NCI-H128 (cell line): ENCODE measurements around the gene GALNT12.
A peak's percentile ranks its signal among the peaks of the same experiment; 100 is the strongest.

Experiments
- DNase-seq: peaks from one replicate; lab custom pipeline; 2025; ENCODE audit not compliant: unreplicated experiment; lab: John Stamatoyannopoulos, UW

GALNT12 gene

GRCh38 chr9:98830554-98830953 lies 23.1 kb downstream of the GALNT12 start:
- DNase-seq, result no peak

GRCh38 chr9:98831696-98832095 lies 24.2 kb downstream of the GALNT12 start:
- DNase-seq, result no peak

- no peak for DNase-seq
Observed at GRCh38 chr9:98832768-98833089, 25.3 kb downstream of the GALNT12 start.

DNA sequence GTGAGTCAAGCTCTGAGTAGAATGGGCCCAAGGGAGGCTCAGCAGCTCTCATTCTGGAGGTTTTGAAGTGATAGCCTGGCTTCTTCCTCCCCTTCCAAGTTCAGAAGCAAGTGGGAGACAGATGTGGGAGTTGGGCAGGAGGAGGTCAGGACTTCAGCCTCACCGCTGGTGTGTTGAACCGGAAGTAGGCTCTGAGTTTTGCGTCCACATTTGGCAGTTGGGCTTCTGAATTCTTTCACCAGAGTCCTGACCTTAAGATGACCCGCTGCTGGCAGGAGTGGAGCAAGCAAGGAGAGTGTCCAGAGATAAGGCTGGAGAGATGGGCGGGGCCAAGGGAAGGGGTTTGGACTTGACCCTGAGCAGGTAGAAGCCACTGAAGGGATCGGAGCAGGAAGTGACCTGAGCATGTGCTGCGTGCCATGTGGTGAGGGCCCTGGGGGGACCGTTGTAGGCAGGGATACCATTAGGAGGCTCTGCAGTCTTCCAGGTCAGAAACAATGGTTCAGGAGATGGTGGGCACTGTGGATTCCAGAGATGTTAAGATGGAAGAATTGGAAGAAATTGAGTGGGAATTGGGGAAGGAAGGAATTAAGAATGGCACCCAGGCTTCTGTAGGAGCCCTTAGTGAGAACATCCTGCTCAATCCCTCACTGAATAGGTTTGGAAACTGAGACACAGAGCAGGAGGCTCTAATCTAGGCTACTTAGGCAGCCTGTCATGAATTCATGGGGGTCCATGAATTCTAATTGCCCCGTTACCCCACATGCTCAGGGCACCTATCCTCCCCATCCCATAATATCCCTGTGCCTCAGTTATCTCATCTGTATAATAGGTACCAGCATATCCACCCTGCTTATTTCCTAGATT lies 25.9 kb downstream of the GALNT12 start:
- DNase-seq, result no peak

GRCh38 chr9:98834386-98834785 lies 26.9 kb downstream of the GALNT12 start:
- no peak for DNase-seq

GRCh38 chr9:98836206-98836605 lies 28.7 kb downstream of the GALNT12 start:
- DNase-seq, result no peak

GRCh38 chr9:98837516-98837915 lies 30.0 kb downstream of the GALNT12 start:
- no peak for DNase-seq

GRCh38 chr9:98838155-98838867 lies 30.8 kb downstream of the GALNT12 start:
- no peak for DNase-seq

GRCh38 chr9:98838868-98839565 lies 31.5 kb downstream of the GALNT12 start:
- no peak for DNase-seq

GRCh38 chr9:98839724-98840123 lies 32.3 kb downstream of the GALNT12 start:
- DNase-seq, result no peak

- DNase-seq, result no peak
Observed at GRCh38 chr9:98842510-98842909, 35.0 kb downstream of the GALNT12 start.

DNA sequence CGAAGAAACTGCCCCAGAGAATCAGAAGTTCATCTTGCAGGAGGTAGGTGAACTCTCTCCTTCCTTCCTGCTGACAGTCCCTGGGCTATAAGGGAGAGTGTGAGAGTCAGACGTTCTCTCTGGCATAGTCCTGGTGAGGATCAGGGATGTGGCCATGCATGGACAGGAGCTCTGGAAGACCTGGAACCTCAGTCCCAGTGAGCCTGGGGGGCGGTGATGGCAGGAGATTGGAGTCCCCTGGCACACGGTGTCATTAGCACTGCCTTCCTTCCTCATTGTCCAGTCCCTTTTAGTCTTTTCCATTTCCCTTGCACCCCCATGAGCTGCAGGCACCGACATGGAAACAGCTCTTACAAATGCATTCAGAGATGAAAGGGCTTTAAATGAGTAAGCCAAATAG lies 38.6 kb downstream of the GALNT12 start:
- no peak for DNase-seq

DNA sequence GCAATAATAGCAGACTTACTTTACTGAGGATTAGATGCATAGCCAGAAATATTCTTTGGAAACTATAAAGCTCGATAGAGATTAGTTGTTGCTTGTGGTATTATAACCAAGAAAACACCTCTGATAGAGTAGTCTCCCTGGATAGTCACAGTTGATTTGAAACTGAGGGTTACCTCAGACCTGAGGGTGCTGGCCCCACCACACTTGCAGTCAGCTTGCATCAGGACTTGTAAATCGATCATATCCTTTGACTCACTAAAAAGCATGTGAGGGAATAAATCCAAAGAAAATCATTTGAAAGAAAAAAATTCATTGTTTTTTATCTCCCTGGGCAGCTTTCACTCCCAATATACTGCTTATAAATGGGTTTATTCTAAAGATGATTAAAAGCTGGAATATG lies 39.4 kb downstream of the GALNT12 start:
- DNase-seq, result no peak

- peak; percentile 56 for DNase-seq
Observed at GRCh38 chr9:98848450-98849149, 41.1 kb downstream of the GALNT12 start.

GRCh38 chr9:98849563-98849962 lies 42.1 kb downstream of the GALNT12 start:
- no peak for DNase-seq

DNA sequence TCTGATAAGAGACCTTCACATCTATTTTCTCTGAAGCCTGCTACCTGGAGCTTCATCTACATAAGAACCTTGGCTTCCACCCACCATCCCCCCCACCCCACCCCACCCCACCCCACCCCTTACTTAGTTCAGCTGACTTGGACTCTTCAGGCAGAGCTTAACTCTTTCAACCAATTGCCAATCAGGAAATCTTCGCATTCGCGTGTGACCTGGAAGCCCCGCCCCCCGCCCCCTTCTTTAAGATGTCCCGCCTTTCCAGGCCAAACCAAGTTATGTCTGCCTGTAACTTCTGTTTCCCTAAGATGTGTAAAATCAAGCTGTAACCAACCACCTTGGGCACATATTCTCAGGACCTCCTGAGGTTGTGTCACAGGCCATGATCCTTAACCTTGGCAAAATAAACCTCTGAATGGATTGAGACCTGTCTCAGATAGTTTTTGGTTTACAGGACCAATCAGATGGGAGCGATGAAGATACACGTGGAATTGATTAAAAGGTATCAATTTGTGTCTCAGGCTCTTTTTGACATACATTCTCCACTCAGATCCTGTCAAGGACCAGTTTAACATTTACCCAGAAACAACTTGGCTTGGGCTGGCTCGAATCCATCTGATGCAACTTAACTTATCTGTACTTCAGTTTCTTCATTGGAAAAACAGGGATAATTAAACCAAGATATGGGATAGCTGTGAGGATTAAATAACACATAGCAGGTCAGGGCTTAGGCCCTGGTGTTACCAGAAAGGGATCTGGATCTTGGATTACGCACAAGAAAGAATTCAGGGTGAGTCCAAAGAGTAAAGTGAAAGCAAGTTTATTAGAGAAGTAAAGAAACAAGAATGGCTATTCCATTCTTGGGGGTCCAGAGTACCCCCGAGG lies 43.6 kb downstream of the GALNT12 start:
- DNase-seq, result no peak

DNA sequence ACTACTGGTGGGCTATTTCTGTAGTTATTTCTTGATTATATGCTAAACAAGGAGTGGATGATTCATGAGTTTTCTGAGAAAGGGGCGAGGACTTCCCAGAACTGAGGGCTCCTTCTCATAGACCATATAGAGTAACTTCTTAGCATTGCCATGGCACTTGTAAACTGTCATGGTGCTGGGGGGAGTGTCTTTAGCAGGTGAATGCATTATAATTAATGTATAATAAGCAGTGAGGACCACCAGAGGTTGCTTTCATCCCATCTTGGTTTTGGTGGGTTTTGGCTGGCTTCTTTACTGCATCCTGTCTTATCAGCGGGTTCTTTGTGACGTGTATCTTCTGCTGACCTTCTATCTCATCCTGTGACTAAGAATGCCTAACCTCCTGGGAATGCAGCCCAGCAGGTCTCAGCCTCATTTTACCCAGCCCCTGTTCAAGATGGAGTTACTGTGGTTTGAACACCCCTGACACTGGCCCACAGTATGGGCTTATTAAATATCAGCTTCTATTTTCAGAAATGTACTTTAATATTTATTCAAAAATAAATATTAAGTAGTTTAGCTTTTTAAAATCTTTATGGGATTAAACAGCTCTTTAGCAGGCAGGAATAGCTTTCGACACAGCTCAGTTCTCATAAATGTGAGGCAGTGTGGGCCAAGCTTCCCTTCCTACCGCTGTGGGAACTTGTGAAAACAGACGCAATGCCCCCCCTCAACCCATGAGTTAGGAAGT lies 44.4 kb downstream of the GALNT12 start:
- DNase-seq, result no peak

GRCh38 chr9:98852460-98852734 lies 44.9 kb downstream of the GALNT12 start:
- no peak for DNase-seq

DNA sequence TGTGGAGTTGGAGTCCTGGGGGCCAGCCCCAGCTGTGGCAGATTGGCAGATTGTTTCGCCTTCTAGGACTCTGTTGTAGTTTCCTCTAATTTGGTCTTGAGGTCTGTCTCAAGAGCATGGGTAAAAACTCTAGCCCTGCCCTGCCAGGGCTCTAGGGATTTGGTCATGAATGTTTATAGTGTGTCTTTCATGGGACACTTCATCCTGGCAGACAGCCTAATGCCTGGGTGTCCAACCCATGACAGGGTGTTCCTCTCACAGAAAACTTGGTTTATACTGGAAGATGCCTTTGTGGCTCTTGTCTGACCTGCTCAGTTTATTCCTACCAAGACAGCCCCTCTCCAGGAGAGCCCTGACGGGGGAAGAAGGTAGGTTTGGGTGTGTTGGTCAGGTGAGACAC lies 45.5 kb downstream of the GALNT12 start:
- DNase-seq, result no peak

GRCh38 chr9:98854266-98854665 lies 46.8 kb downstream of the GALNT12 start:
- no peak for DNase-seq
